ENCODE measurements around the gene NAPA.

Gene NAPA

GRCh38 chr19:47514869-47515588 lies at the start of gene NAPA:
Gene NAPA (minus strand): TSS chr19:47515063. CDS start chr19:47514940, 123 bp downstream.
- peak; percentile 100 for DNase-seq

- no peak for DNase-seq
Measured at GRCh38 chr19:47564081-47564480, 49.2 kb upstream of the NAPA start.

GRCh38 chr19:47561440-47562057 lies 46.7 kb upstream of the NAPA start:
- DNase-seq = no peak

- no peak for DNase-seq
Measured at GRCh38 chr19:47560999-47561398, 46.1 kb upstream of the NAPA start.

- DNase-seq = no peak
Measured at GRCh38 chr19:47550129-47550528, 35.3 kb upstream of the NAPA start.

- DNase-seq = no peak
Measured at GRCh38 chr19:47549261-47549862, 34.5 kb upstream of the NAPA start.

GRCh38 chr19:47547199-47547598 lies 32.3 kb upstream of the NAPA start:
- no peak for DNase-seq

- no peak for DNase-seq
Measured at GRCh38 chr19:47545061-47545948, 30.4 kb upstream of the NAPA start.

- no peak for DNase-seq
Measured at GRCh38 chr19:47544476-47544875, 29.6 kb upstream of the NAPA start.

GRCh38 chr19:47544075-47544474 lies 29.2 kb upstream of the NAPA start:
- DNase-seq = no peak

- DNase-seq = peak; percentile 49
Measured at GRCh38 chr19:47542030-47542475, 27.2 kb upstream of the NAPA start.

GRCh38 chr19:47541518-47541917 lies 26.7 kb upstream of the NAPA start:
- DNase-seq = no peak

GRCh38 chr19:47540748-47541147 lies 25.9 kb upstream of the NAPA start:
- DNase-seq = peak; percentile 46

- DNase-seq = no peak
Measured at GRCh38 chr19:47539747-47540311, 25.0 kb upstream of the NAPA start.

- DNase-seq = no peak
Measured at GRCh38 chr19:47538812-47539211, 23.9 kb upstream of the NAPA start.

GRCh38 chr19:47537493-47537892 lies 22.6 kb upstream of the NAPA start:
- no peak for DNase-seq

- DNase-seq = no peak
Measured at GRCh38 chr19:47534628-47535027, 19.8 kb upstream of the NAPA start.

- DNase-seq = no peak
Measured at GRCh38 chr19:47531640-47532387, 17.0 kb upstream of the NAPA start.

GRCh38 chr19:47529018-47529742 lies 14.3 kb upstream of the NAPA start:
- DNase-seq = no peak

GRCh38 chr19:47526798-47527197 lies 11.9 kb upstream of the NAPA start:
- DNase-seq = no peak

GRCh38 chr19:47523473-47523872 lies 8.6 kb upstream of the NAPA start:
- DNase-seq = no peak
